PC-9 (cell line): Measurements from ENCODE around the gene DAPK1. TPM values are rescaled to one million over a fixed set of nuclear protein-coding genes. Genes with fewer than 3 reads are reported as not detected.

Experiments
- BruUV-seq: library from RNA; stranded (reverse); fragments of 400-500 nt; replicated peaks from 2 replicates; lab custom pipeline; 2021; lab: Mats Ljungman, UMichigan
- CTCF ChIA-PET: fragments of 300-600 bp; sonication (Branson Sonifier 250); formaldehyde crosslinking; loops from one replicate; lab custom pipeline; 2022; ENCODE audit warnings: antibody characterized with exemption; lab: Charles Lee
- POLR2A ChIA-PET: fragments of 300-600 bp; sonication (Branson Sonifier 250); formaldehyde crosslinking; loops from one replicate; lab custom pipeline; 2022; ENCODE audit warnings: antibody characterized with exemption; ENCODE audit not compliant: unreplicated experiment; lab: Charles Lee
- DNase-seq, 2 experiments: peaks; one replicate each; pipeline versions ENCODE4 v3.0.0 to v3.0.0-alpha.2; 2015 to 2022; ENCODE audit warnings: mixed read lengths in 1 of 2
- H2AFZ ChIP-seq: fragments of 200-600 bp; sonication (generic); 2 replicates; pipeline ENCODE4 v1.8.1; 2017; ENCODE audit warnings: antibody characterized with exemption
- H3F3A ChIP-seq: fragments of 200-600 bp; sonication (generic); 2 replicates; pipeline ENCODE4 v1.8.1; 2017; ENCODE audit warnings: antibody characterized with exemption, mild to moderate bottlenecking, low read depth; ENCODE audit not compliant: insufficient read depth
- H3K27ac ChIP-seq: fragments of 200-600 bp; sonication (generic); 2 replicates; pipeline ENCODE4 v1.6.1; 2016; ENCODE audit warnings: mixed run types
- H3K27me3 ChIP-seq: fragments of 200-600 bp; sonication (generic); 2 replicates; pipeline ENCODE4 v1.6.1; 2016; ENCODE audit warnings: low read depth, mixed run types; ENCODE audit not compliant: insufficient read depth
- H3K36me3 ChIP-seq: fragments of 200-600 bp; sonication (generic); 2 replicates; pipeline ENCODE4 v1.6.1; 2016; ENCODE audit warnings: low read depth, mixed run types
- H3K4me1 ChIP-seq: fragments of 200-600 bp; sonication (generic); replicated peaks from 2 replicates; pipeline ENCODE4 v1.6.1; 2016; ENCODE audit warnings: mixed run types; ENCODE audit not compliant: insufficient read depth
- H3K4me2 ChIP-seq: fragments of 200-600 bp; sonication (generic); 2 replicates; pipeline ENCODE4 v1.6.1; 2017; ENCODE audit warnings: mixed run types
- H3K4me3 ChIP-seq: fragments of 200-600 bp; sonication (generic); 2 replicates; pipeline ENCODE4 v1.6.1; 2016; ENCODE audit warnings: mixed run types
- H3K79me2 ChIP-seq: fragments of 200-600 bp; sonication (generic); 2 replicates; pipeline ENCODE4 v1.6.1; 2017; ENCODE audit warnings: low read depth, mixed run types
- H3K9me2 ChIP-seq: fragments of 200-600 bp; sonication (generic); 2 replicates; pipeline ENCODE4 v1.8.1; 2017; ENCODE audit warnings: mild to moderate bottlenecking; ENCODE audit not compliant: insufficient read depth
- H3K9me3 ChIP-seq: fragments of 200-600 bp; sonication (generic); 2 replicates; pipeline ENCODE4 v1.8.1; 2016; ENCODE audit warnings: low read depth; ENCODE audit not compliant: insufficient read depth
- H4K20me1 ChIP-seq: fragments of 200-600 bp; sonication (generic); 2 replicates; pipeline ENCODE4 v1.8.1; 2017; ENCODE audit not compliant: insufficient read depth
- CTCF ChIP-seq: fragments of 200-600 bp; sonication (generic); conservative IDR thresholded peaks from 2 replicates; pipeline ENCODE4 v1.6.1; 2017; ENCODE audit warnings: mixed run types, antibody characterized with exemption, mild to moderate bottlenecking, moderate library complexity
- EZH2 ChIP-seq: fragments of 200-600 bp; sonication (generic); IDR thresholded peaks from 2 replicates; pipeline ENCODE4 v1.8.0; 2017; ENCODE audit warnings: antibody characterized with exemption, low read depth
- intact Hi-C: fragments of 100-400 bp; cut with micrococcal nuclease; formaldehyde crosslinking; loops from one replicate; pipeline ENCODE4 v1.10.0; 2022; ENCODE audit not compliant: unreplicated experiment
- total RNA-seq: library from RNA; stranded (reverse); gene quantifications from 2 replicates; pipeline ENCODE4 v1.2.3, GENCODE V29; 2021

Gene DAPK1
- total RNA-seq, 1 experiment from 2014 or later: 100 TPM

GRCh38 chr9:87635656-87636501 lies 138.2 kb downstream of the DAPK1 start:
- CTCF ChIA-PET: no interaction called here
- H3K27me3 ChIP-seq: no peaks in the 10 kb centered on the region

GRCh38 chr9:87638292-87638691 lies 140.6 kb downstream of the DAPK1 start:
- no peaks in the 10 kb centered on the region for H3K79me2 ChIP-seq
- intact Hi-C loops: no loop called here
- peaks cover 32% of the 10 kb centered on the region for H3K36me3 ChIP-seq
- no peak for DNase-seq
- H2AFZ ChIP-seq: no peak overlapping the region
- H4K20me1 ChIP-seq: no peaks in the 10 kb centered on the region
- no peak overlapping the region for H3K4me2 ChIP-seq
- CTCF ChIA-PET: no interaction called here
- H3K9me2 ChIP-seq: no peaks in the 10 kb centered on the region
- H3K27ac ChIP-seq: no peak overlapping the region
- no peaks in the 10 kb centered on the region for H3K27me3 ChIP-seq
- POLR2A ChIA-PET: no interaction called here
- TF ChIP-seq CTCF: no peak
- TF ChIP-seq EZH2: no peak
- no peaks in the 10 kb centered on the region for H3F3A ChIP-seq
- no peak overlapping the region for H3K4me3 ChIP-seq
- no peaks in the 10 kb centered on the region for H3K4me1 ChIP-seq
- H3K9me3 ChIP-seq: no peaks in the 10 kb centered on the region
- no TSS peak for BruUV-seq

More at GRCh38 chr9:87635656-87636501, 138.2 kb downstream of the DAPK1 start:
- no peak for TF ChIP-seq EZH2
- no peak for TF ChIP-seq CTCF
- Histone ChIP-seq H3K27ac (no peak overlapping the region), H3K4me2 (no peak overlapping the region), H3K36me3 (peaks cover 19% of the 10 kb centered on the region), H3K4me1 (no peaks in the 10 kb centered on the region), H2AFZ (no peak overlapping the region), H3K9me3 (no peaks in the 10 kb centered on the region), H3K79me2 (no peaks in the 10 kb centered on the region), H4K20me1 (no peaks in the 10 kb centered on the region), H3K4me3 (no peak overlapping the region), H3K9me2 (no peaks in the 10 kb centered on the region), H3F3A (0 out of 2 replicates have a peak, but pooled peaks cover 2% of the 10 kb centered on the region)
- no TSS peak for BruUV-seq
- POLR2A ChIA-PET: no interaction called here
- intact Hi-C loops: no loop called here
- no peak for DNase-seq

DNA sequence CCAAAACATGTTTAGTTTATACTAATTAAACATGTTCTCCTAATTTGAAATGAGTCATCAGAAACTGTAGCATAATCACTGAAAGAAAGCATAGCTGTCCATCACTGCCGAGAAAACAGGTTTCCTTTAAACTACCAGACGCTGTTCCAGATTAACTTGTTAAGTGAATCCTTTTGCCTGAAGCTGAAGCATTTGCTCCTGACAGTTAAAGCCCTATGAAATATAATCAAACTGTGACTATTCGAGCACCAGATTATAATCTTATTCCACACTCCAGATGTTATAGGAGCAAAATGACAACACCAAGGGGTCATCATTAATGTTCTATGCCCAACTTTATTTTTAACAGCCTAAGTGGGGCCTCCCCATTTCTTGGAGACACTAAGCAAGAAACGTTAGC lies 142.3 kb downstream of the DAPK1 start:
- Histone ChIP-seq H3K27ac (no peak overlapping the region), H3K36me3 (peaks cover 32% of the 10 kb centered on the region), H3K4me2 (no peak overlapping the region), H3K27me3 (no peaks in the 10 kb centered on the region), H3K9me2 (no peaks in the 10 kb centered on the region), H3K79me2 (no peaks in the 10 kb centered on the region), H4K20me1 (no peaks in the 10 kb centered on the region), H2AFZ (no peak overlapping the region), H3K4me3 (no peak overlapping the region), H3F3A (no peaks in the 10 kb centered on the region), H3K9me3 (no peaks in the 10 kb centered on the region), H3K4me1 (no peaks in the 10 kb centered on the region)
- DNase-seq: no peak
- BruUV-seq: no TSS peak
- no peak for TF ChIP-seq CTCF
- no peak for TF ChIP-seq EZH2
- CTCF ChIA-PET: interaction anchor here (0.6 kb wide), 1 partner anchor 1152 kb away, joined by 4 read pairs; no protein-coding TSS in a partner anchor
- POLR2A ChIA-PET: interaction anchor here (0.6 kb wide), 1 partner anchor 591 kb away, joined by 4 read pairs; no protein-coding TSS in a partner anchor
- intact Hi-C loops: loop anchor here (2.0 to 5.0 kb wide), 3 partner anchors 67 to 138 kb away; no protein-coding TSS in a partner anchor
